Liver (tissue), 9 donors: Measurements from ENCODE around the gene PDC. TPM values are rescaled to one million over a fixed set of nuclear protein-coding genes. Genes with fewer than 3 reads are reported as not detected.
"Not testable (repeated sequence)": the region's sequence is repeated elsewhere in the genome, so short reads cannot be mapped to it uniquely, and the experiment has no call there.

Experiments
- DNase-seq: peaks from one replicate; pipeline ENCODE4 v3.0.0-alpha.2; 2017; ENCODE audit warnings: low spot score
- H3K27ac ChIP-seq, 2 donors: one replicate each; pipeline ENCODE4 v1.7.0; 2013; ENCODE audit warnings: inconsistent platforms in 2 of 2, low read length in 2 of 2, control low read depth in 1 of 2, low read depth in 1 of 2, mild to moderate bottlenecking in 1 of 2
- H3K27me3 ChIP-seq, 4 donors: one replicate each; pipeline versions ENCODE4 v1.6.1 to v1.7.0; 2013; ENCODE audit warnings: low read length in 3 of 4, inconsistent platforms in 1 of 4, mild to moderate bottlenecking in 1 of 4, moderate library complexity in 1 of 4; ENCODE audit not compliant: control insufficient read depth in 4 of 4, insufficient read depth in 4 of 4
- H3K36me3 ChIP-seq, 4 donors: one replicate each; pipeline versions ENCODE4 v1.6.1 to v1.7.0; 2013; ENCODE audit warnings: low read length in 3 of 4, mild to moderate bottlenecking in 3 of 4, low read depth in 1 of 4, moderate library complexity in 1 of 4; ENCODE audit not compliant: control insufficient read depth in 4 of 4, insufficient read depth in 3 of 4
- H3K4me1 ChIP-seq, 4 donors: one replicate each; pipeline versions ENCODE4 v1.6.1 to v1.7.0; 2013; ENCODE audit warnings: low read length in 3 of 4, mild to moderate bottlenecking in 3 of 4, moderate library complexity in 1 of 4; ENCODE audit not compliant: control insufficient read depth in 4 of 4, insufficient read depth in 4 of 4
- H3K4me3 ChIP-seq, 3 donors: one replicate each; pipeline versions ENCODE4 v1.6.1 to v1.7.0; 2013; ENCODE audit warnings: low read length in 3 of 3, control low read depth in 1 of 3, low read depth in 1 of 3, mild to moderate bottlenecking in 1 of 3
- H3K9ac ChIP-seq, 2 donors: one replicate each; pipeline ENCODE4 v1.7.0; 2013; ENCODE audit warnings: low read length in 2 of 2, mild to moderate bottlenecking in 2 of 2, moderate library complexity in 2 of 2, control low read depth in 1 of 2, low read depth in 1 of 2
- H3K9me3 ChIP-seq, 4 donors: one replicate each; pipeline versions ENCODE4 v1.6.1 to v1.7.0; 2013; ENCODE audit warnings: low read length in 3 of 4; ENCODE audit not compliant: control insufficient read depth in 4 of 4
- ATF3 ChIP-seq: IDR thresholded peaks from 2 replicates; pipeline ENCODE4 v1.6.1; 2016; ENCODE audit warnings: antibody characterized with exemption
- FOXA1 ChIP-seq: IDR thresholded peaks from 2 replicates; pipeline ENCODE4 v1.6.1; 2016; ENCODE audit warnings: antibody characterized with exemption
- FOXA2 ChIP-seq: IDR thresholded peaks from 2 replicates; pipeline ENCODE4 v1.6.1; 2016; ENCODE audit warnings: antibody characterized with exemption
- HNF4A ChIP-seq, 2 donors: conservative IDR thresholded peaks; 2 replicates each; pipeline ENCODE4 v1.6.1; 2016; ENCODE audit warnings: antibody characterized with exemption in 2 of 2, mild to moderate bottlenecking in 2 of 2
- HNF4G ChIP-seq: IDR thresholded peaks from 2 replicates; pipeline ENCODE4 v1.6.1; 2016; ENCODE audit warnings: antibody characterized with exemption
- JUND ChIP-seq, 2 donors: IDR thresholded peaks; 2 replicates each; pipeline ENCODE4 v1.6.1; 2016; ENCODE audit warnings: antibody characterized with exemption in 2 of 2
- NR2F2 ChIP-seq: IDR thresholded peaks from 2 replicates; pipeline ENCODE4 v1.6.1; 2016; ENCODE audit warnings: antibody characterized with exemption
- RAD21 ChIP-seq, 2 donors: IDR thresholded peaks; 2 replicates each; pipeline ENCODE4 v1.6.1; 2016; ENCODE audit warnings: antibody characterized with exemption in 2 of 2, mild to moderate bottlenecking in 2 of 2
- REST ChIP-seq: IDR thresholded peaks from 2 replicates; pipeline ENCODE4 v1.6.1; 2016; ENCODE audit warnings: antibody characterized with exemption, mild to moderate bottlenecking
- RXRA ChIP-seq, 2 donors: IDR thresholded peaks; 2 replicates each; pipeline ENCODE4 v1.6.1; 2017 to 2018; ENCODE audit warnings: antibody characterized with exemption in 2 of 2, mild to moderate bottlenecking in 1 of 2
- SP1 ChIP-seq: IDR thresholded peaks from 2 replicates; pipeline ENCODE4 v1.6.1; 2018; ENCODE audit warnings: antibody characterized with exemption, mild to moderate bottlenecking
- YY1 ChIP-seq: IDR thresholded peaks from 2 replicates; pipeline ENCODE4 v1.6.1; 2016; ENCODE audit warnings: antibody characterized with exemption, mild to moderate bottlenecking
- whole genome bisulfite sequencing: extraction: QIAGEN DNeasy Blood & Tissue Kit; methylation state at CpG from one replicate; pipeline ENCODE4 v1.1.7; 2013; 5-methylcytosine and 5-hydroxymethylcytosine counted together
- polyA plus RNA-seq, 2 donors: library from polyadenylated mRNA; stranded (reverse) in 1 of 2; unstranded in 1 of 2; fragments of 200-250 nt in 1 of 2; fragments of >200 nt in 1 of 2; fragmentation: Nextera tagmentation in 1 of 2; extraction: Ambion mirVana in 1 of 2; gene quantifications; one replicate each; pipeline versions ENCODE4 v1.2.1 to v1.2.3, GENCODE V29; 2013 to 2015
- total RNA-seq, 2 donors: library from RNA; depleted of rRNA; stranded (reverse); fragments of >200 nt; gene quantifications; one replicate each; pipeline ENCODE4 v1.2.3, GENCODE V29; 2014
- TF ChIP-seq, protein P1 (sequence below): IDR thresholded peaks from 2 replicates; pipeline ENCODE4 v1.6.1; 2016; ENCODE audit warnings: antibody characterized with exemption
- TF ChIP-seq, protein P2 (sequence below): IDR thresholded peaks from 2 replicates; pipeline ENCODE4 v1.6.1; 2016; ENCODE audit warnings: antibody characterized with exemption
- donor health status: healthy.
- donor health status: healthy.
- donor health status: healthy.
- donor health status: healthy.
- donor health status: healthy.

Gene PDC
- total and polyA plus RNA-seq, 4 donors = 0.22 TPM; not detected in 3

- Histone ChIP-seq H3K9me3 (no peaks in the 10 kb centered on the region), H3K4me3 (no peak overlapping the region), H3K4me1 (no peaks in the 10 kb centered on the region), H3K27me3 (no peaks in the 10 kb centered on the region), H3K36me3 (no peaks in the 10 kb centered on the region), H3K27ac (no peak overlapping the region), H3K9ac (no peak overlapping the region)
- WGBS = 79% methylated on average over 4 of the region's 4 CpGs
- no peak for TF ChIP-seq HNF4G
- TF ChIP-seq FOXA1 = no peak
- no peak for TF ChIP-seq JUND (IDR thresholded peaks at IDR 0.05)
- TF ChIP-seq REST = no peak
- no peak for TF ChIP-seq ATF3
- no peak for TF ChIP-seq YY1
- TF ChIP-seq, protein P1, sequence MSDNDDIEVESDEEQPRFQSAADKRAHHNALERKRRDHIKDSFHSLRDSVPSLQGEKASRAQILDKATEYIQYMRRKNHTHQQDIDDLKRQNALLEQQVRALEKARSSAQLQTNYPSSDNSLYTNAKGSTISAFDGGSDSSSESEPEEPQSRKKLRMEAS = no peak
- TF ChIP-seq NR2F2 = no peak
- TF ChIP-seq FOXA2 = no peak
- DNase-seq = no peak
Observed at GRCh38 chr1:186473047-186473446, 12.1 kb upstream of the PDC start.

DNA sequence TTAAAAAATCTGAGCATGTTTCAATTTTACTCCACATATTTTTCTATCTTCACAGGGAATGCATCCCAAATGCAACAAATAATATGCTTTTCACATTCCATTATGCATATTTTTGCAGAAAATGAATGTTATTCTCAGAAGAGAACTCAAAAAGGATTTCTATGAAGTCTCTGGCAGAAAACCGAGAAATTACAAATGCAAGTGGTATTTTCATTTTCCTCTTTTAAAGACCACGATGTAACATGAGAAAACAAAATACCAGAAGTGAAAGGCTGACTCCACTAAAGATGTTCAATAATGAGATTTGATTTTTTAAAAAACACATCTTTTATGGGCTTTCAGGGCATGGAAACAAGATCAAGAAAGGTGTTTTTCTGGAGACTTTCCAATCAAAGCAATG is 5.0 kb upstream of the PDC start:
- no peak overlapping the region for H3K4me3 ChIP-seq
- no peaks in the 10 kb centered on the region for H3K36me3 ChIP-seq
- H3K9me3 ChIP-seq = no peaks in the 10 kb centered on the region
- H3K9ac ChIP-seq = no peak overlapping the region
- WGBS = 79% methylated on average over 2 of the region's 2 CpGs
- no peaks in the 10 kb centered on the region for H3K27me3 ChIP-seq
- no peak for DNase-seq
- no peaks in the 10 kb centered on the region for H3K4me1 ChIP-seq
- H3K27ac ChIP-seq = no peak overlapping the region
- no peak for TF ChIP-seq NR2F2
- no peak for TF ChIP-seq YY1
- no peak for TF ChIP-seq RAD21 (IDR thresholded peaks at IDR 0.05)
- no peak for TF ChIP-seq JUND (IDR thresholded peaks at IDR 0.05)

DNA sequence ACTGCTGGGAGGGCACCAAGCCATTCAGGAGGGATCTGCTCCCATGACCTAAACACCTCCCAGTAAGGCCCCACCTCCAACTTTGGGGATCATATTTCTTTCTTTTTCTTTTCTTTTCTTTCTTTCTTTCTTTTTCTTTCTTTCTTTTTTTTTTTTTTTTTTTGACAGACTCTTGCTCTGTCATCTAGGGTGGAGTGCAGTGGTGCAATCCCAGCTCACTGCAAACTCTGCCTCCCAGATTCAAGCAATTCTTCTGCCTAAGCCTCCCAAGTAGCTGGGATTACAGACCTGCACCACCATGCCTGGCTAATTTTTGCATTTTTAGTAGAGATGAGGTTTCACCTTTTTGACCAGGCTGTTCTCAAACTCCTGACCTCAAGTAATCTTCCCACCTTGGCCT is 4.6 kb upstream of the PDC start:
- not testable (repeated sequence) for H3K36me3 ChIP-seq, DNase-seq, H3K9ac ChIP-seq, H3K27ac ChIP-seq, H3K4me3 ChIP-seq, H3K9me3 ChIP-seq, H3K4me1 ChIP-seq, H3K27me3 ChIP-seq

DNA sequence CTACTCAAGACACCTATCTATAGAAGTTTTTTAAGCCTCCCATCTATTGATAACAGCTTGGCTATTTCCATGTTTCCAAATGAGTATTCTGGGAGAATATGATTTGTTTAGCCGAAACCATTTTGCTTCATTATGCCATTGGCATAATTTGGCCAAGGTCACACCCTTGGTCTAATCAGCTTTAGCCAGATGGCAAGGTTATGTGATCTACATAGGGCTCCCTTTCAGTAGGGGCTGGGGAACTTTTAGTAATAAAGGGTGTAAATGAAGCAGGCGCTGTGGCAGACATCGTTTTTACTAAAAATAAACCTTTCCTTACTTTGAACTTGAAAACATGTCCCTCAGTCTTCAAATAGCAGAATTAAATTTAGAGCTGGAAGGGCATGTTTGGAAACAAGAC is 3.0 kb upstream of the PDC start:
- H3K4me3 ChIP-seq = no peak overlapping the region
- H3K9me3 ChIP-seq = no peaks in the 10 kb centered on the region
- H3K4me1 ChIP-seq = no peaks in the 10 kb centered on the region
- no peak overlapping the region for H3K27ac ChIP-seq
- no peaks in the 10 kb centered on the region for H3K36me3 ChIP-seq
- H3K27me3 ChIP-seq = no peaks in the 10 kb centered on the region
- WGBS = 83% methylated on average over 3 of the region's 3 CpGs
- no peak for DNase-seq
- no peak overlapping the region for H3K9ac ChIP-seq
- TF ChIP-seq SP1 (no peak), FOXA2 (no peak), ATF3 (no peak), JUND (IDR thresholded peaks at IDR 0.05) (no peak), HNF4A (conservative IDR thresholded peaks at IDR 0.05) (no peak), REST (no peak), YY1 (no peak), RXRA (IDR thresholded peaks at IDR 0.05) (no peak)
- TF ChIP-seq, protein P2, sequence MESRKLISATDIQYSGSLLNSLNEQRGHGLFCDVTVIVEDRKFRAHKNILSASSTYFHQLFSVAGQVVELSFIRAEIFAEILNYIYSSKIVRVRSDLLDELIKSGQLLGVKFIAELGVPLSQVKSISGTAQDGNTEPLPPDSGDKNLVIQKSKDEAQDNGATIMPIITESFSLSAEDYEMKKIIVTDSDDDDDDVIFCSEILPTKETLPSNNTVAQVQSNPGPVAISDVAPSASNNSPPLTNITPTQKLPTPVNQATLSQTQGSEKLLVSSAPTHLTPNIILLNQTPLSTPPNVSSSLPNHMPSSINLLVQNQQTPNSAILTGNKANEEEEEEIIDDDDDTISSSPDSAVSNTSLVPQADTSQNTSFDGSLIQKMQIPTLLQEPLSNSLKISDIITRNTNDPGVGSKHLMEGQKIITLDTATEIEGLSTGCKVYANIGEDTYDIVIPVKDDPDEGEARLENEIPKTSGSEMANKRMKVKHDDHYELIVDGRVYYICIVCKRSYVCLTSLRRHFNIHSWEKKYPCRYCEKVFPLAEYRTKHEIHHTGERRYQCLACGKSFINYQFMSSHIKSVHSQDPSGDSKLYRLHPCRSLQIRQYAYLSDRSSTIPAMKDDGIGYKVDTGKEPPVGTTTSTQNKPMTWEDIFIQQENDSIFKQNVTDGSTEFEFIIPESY = no peak
- TF ChIP-seq, protein P1 = no peak
